B cell (primary cell): ENCODE measurements around the gene MBNL1. TPM values are rescaled to one million over a fixed set of nuclear protein-coding genes. Genes with fewer than 3 reads are reported as not detected.
"Not testable (repeated sequence)": the region's sequence is repeated elsewhere in the genome, so short reads cannot be mapped to it uniquely, and the experiment has no call there.

Experiments
- ATAC-seq: fragments of 200-7000 bp; cut with Tn5 transposase; one replicate; pipeline ENCODE4 v1.10.0; 2021; ENCODE audit warnings: low read depth, mild to moderate bottlenecking, moderate number of reproducible peaks, moderate library complexity
- CTCF ChIA-PET: fragments of 350-600 bp; sonication (Branson Sonifier 250); formaldehyde crosslinking; loops from one replicate; lab custom pipeline; 2021; ENCODE audit warnings: antibody characterized with exemption, inconsistent platforms; lab: Charles Lee
- POLR2A ChIA-PET: fragments of 350-600 bp; sonication (Branson Sonifier 250); formaldehyde crosslinking; loops from one replicate; lab custom pipeline; 2021; ENCODE audit warnings: antibody characterized with exemption; lab: Charles Lee
- DNase-seq: peaks from one replicate; pipeline ENCODE4 v3.0.0; 2013
- H2AFZ ChIP-seq: 2 replicates; pipeline ENCODE4 v1.6.1; 2012; ENCODE audit warnings: mild to moderate bottlenecking, low read depth, low read length; ENCODE audit not compliant: insufficient read depth, poor library complexity, severe bottlenecking
- H3K27ac ChIP-seq, 2 donors: 1 replicate in 1 of 2; 2 replicates in 1 of 2; pipeline ENCODE4 v1.5.1; 2012 to 2013; ENCODE audit warnings: low read length in 2 of 2, mild to moderate bottlenecking in 2 of 2, moderate library complexity in 1 of 2
- H3K27me3 ChIP-seq, 4 experiments: fragments of 200-600 bp in 1 of 4; sonication (generic) in 1 of 4; replicated peaks in 1 of 4; 1 replicate in 2 of 4; 2 replicates in 2 of 4; pipeline versions ENCODE4 v1.6.1 to v1.7.0; 2013 to 2016; ENCODE audit warnings: low read length in 3 of 4, mild to moderate bottlenecking in 2 of 4, mixed read lengths in 1 of 4, moderate library complexity in 1 of 4; ENCODE audit not compliant: insufficient read depth in 4 of 4, control insufficient read depth in 3 of 4; ENCODE audit errors: control extremely low read depth in 1 of 4
- H3K36me3 ChIP-seq, 2 experiments: replicated peaks in 1 of 2; 1 replicate in 1 of 2; 2 replicates in 1 of 2; pipeline versions ENCODE4 v1.6.1 to v1.7.1; 2013; ENCODE audit warnings: low read length in 1 of 2; ENCODE audit not compliant: insufficient read depth in 2 of 2, control insufficient read depth in 1 of 2; ENCODE audit errors: control extremely low read depth in 1 of 2, extremely low read depth in 1 of 2
- H3K4me1 ChIP-seq, 2 donors: fragments of 200-600 bp in 1 of 2; sonication (generic) in 1 of 2; 1 replicate in 1 of 2; 2 replicates in 1 of 2; pipeline versions ENCODE4 v1.5.1 to v1.6.1; 2013 to 2017; ENCODE audit warnings: low read length in 2 of 2; ENCODE audit not compliant: control insufficient read depth in 2 of 2, insufficient read depth in 2 of 2
- H3K4me2 ChIP-seq: replicated peaks from 2 replicates; pipeline ENCODE3; 2012; ENCODE audit warnings: mild to moderate bottlenecking, low read depth, low read length; ENCODE audit not compliant: poor library complexity, severe bottlenecking
- H3K4me3 ChIP-seq, 5 experiments: fragments of 200-600 bp in 1 of 5; sonication (generic) in 1 of 5; 1 replicate in 3 of 5; 2 replicates in 2 of 5; pipeline versions ENCODE4 v1.5.1 to v1.7.0; 2011 to 2016; ENCODE audit warnings: low read length in 4 of 5, mild to moderate bottlenecking in 4 of 5, low read depth in 2 of 5, control low read depth in 1 of 5, moderate library complexity in 1 of 5; ENCODE audit not compliant: insufficient read depth in 1 of 5; ENCODE audit errors: control extremely low read depth in 1 of 5, extremely low read depth in 1 of 5
- H3K79me2 ChIP-seq: fragments of 200-600 bp; sonication (generic); one replicate; pipeline ENCODE4 v1.6.0; 2016; ENCODE audit warnings: low read length; ENCODE audit not compliant: control insufficient read depth, insufficient read depth
- H3K9ac ChIP-seq: fragments of 200-600 bp; sonication (generic); 2 replicates; pipeline ENCODE4 v1.6.1; 2017; ENCODE audit warnings: mild to moderate bottlenecking, low read length, moderate library complexity
- H3K9me3 ChIP-seq, 3 donors: one replicate each; pipeline versions ENCODE4 v1.6.1 to v1.7.1; 2013; ENCODE audit warnings: low read length in 2 of 3; ENCODE audit not compliant: control insufficient read depth in 2 of 3, insufficient read depth in 1 of 3; ENCODE audit errors: control extremely low read depth in 1 of 3
- H4K20me1 ChIP-seq: 2 replicates; pipeline ENCODE4 v1.6.0; 2012; ENCODE audit warnings: mild to moderate bottlenecking, low read length; ENCODE audit not compliant: insufficient read depth, control insufficient read depth, poor library complexity, severe bottlenecking
- H3K27ac Mint-ChIP-seq: one replicate; pipeline ENCODE4 v1.8.0; 2021; ENCODE audit warnings: mixed read lengths
- H3K27me3 Mint-ChIP-seq: one replicate; pipeline ENCODE4 v1.8.0; 2021; ENCODE audit warnings: mixed read lengths
- H3K4me1 Mint-ChIP-seq: one replicate; pipeline ENCODE4 v1.8.0; 2021; ENCODE audit warnings: mixed read lengths
- H3K4me3 Mint-ChIP-seq: one replicate; pipeline ENCODE4 v1.8.0; 2021; ENCODE audit warnings: mixed read lengths
- H3K9me3 Mint-ChIP-seq: one replicate; pipeline ENCODE4 v1.8.0; 2022; ENCODE audit warnings: mixed read lengths; ENCODE audit not compliant: insufficient read depth
- CTCF ChIP-seq: fragments of 200-600 bp; IDR thresholded peaks from one replicate; pipeline ENCODE4 v1.8.0; 2022; ENCODE audit warnings: antibody characterized with exemption, mild to moderate bottlenecking
- EZH2 ChIP-seq: IDR thresholded peaks from 2 replicates; pipeline ENCODE4 v1.6.1; 2012; ENCODE audit warnings: borderline replicate concordance, low read depth, mild to moderate bottlenecking, moderate library complexity, low read length; ENCODE audit not compliant: insufficient read depth, poor library complexity, severe bottlenecking
- WGBS: methylation state at CpG from one replicate; pipeline ENCODE4 v1.1.5; 2013; ENCODE audit warnings: missing lambda C conversion rate; ENCODE audit not compliant: insufficient coverage; 5-methylcytosine and 5-hydroxymethylcytosine counted together
- intact Hi-C: fragments of 100-400 bp; cut with micrococcal nuclease; formaldehyde crosslinking; loops from one replicate; pipeline ENCODE4 v1.10.0; 2022
- polyA plus RNA-seq: library from polyadenylated mRNA; depleted of rRNA; stranded (reverse); fragments of >200 nt; gene quantifications from 2 replicates; pipeline ENCODE4 v1.2.3, GENCODE V29; 2012
- total RNA-seq, 2 donors: library from RNA; stranded (reverse); fragments of 120-200 nt in 1 of 2; gene quantifications; 1 replicate in 1 of 2; 2 replicates in 1 of 2; pipeline versions ENCODE4 v1.2.3 to v1.2.4, GENCODE V29; 2013 to 2022

MBNL1 gene
- total and polyA plus RNA-seq, 2 donors (not counting 1 experiment from before 2014, with no cell fraction given), result 195 to 505 TPM

GRCh38 chr3:152438181-152438580 lies 169.5 kb downstream of the MBNL1 start:
- Histone ChIP-seq H3K4me2 (no peak overlapping the region), H3K9me3 (peaks cover 0 to 5% (median 2%) of the 10 kb centered on the region in 3 donors), H3K4me3 (no peak overlapping the region), H3K36me3 (peaks cover 18 to 43% of the 10 kb centered on the region in 2 experiments), H4K20me1 (peaks cover 20% of the 10 kb centered on the region), H3K9ac (no peak overlapping the region), H2AFZ (no peak overlapping the region), H3K79me2 (peaks cover 93% of the 10 kb centered on the region), H3K4me1 (peaks cover 2 to 20% of the 10 kb centered on the region in 2 donors), H3K27me3 (no peaks in the 10 kb centered on the region), H3K27ac (peak overlapping the region in 1 of 2 donors; percentile 11)
- ATAC-seq, result no peak
- Mint-ChIP-seq H3K27me3 (no peaks in the 10 kb centered on the region), H3K4me3 (no peak overlapping the region), H3K4me1 (peaks cover 64% of the 10 kb centered on the region), H3K9me3 (peaks cover 8% of the 10 kb centered on the region), H3K27ac (no peak overlapping the region)
- POLR2A ChIA-PET, result interaction anchor here (0.7 kb wide), 1 partner anchor 55 kb away, joined by 4 read pairs; no protein-coding TSS in a partner anchor
- CTCF ChIA-PET, result interaction anchor here (1.5 to 1.9 kb wide), 2 partner anchors 20 to 255 kb away, joined by 3 to 5 read pairs; no protein-coding TSS in a partner anchor
- TF ChIP-seq CTCF (no peak), EZH2 (no peak)
- intact Hi-C loops, result loop anchor here (5.0 kb wide), 1 partner anchor 46 kb away; no protein-coding TSS in a partner anchor
- no peak for DNase-seq
- WGBS, result no CpG with 5 or more reads among the region's 1 CpG

DNA sequence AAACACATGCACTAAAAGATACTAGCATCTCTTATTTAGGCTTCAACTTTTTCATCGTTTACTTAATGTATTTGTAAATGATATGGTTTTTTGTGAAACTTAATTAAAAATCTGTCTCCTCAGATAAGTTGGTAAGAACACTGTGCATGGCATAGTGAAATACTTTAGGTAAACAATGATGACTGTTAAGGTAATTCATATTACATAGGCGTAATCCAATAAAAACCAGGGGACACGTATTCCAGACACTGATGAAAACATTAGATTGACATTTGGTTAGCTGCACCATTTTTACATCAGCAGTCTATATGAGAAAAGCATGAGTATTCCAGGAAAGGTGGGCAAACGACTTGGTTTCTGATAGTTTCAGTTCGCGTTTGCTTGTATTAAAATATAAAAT lies 170.0 kb downstream of the MBNL1 start:
- Histone ChIP-seq H3K27me3 (no peaks in the 10 kb centered on the region), H3K36me3 (peaks cover 18 to 40% of the 10 kb centered on the region in 2 experiments), H4K20me1 (peaks cover 20% of the 10 kb centered on the region), H3K4me3 (no peak overlapping the region), H2AFZ (no peak overlapping the region), H3K9me3 (peaks cover 0 to 1% (median under 1%) of the 10 kb centered on the region in 3 donors), H3K4me1 (peaks cover 5 to 24% of the 10 kb centered on the region in 2 donors), H3K79me2 (peaks cover 92% of the 10 kb centered on the region), H3K9ac (no peak overlapping the region), H3K4me2 (no peak overlapping the region), H3K27ac (peak overlapping the region in 1 of 2 donors; percentile 54)
- no peak overlapping the region for H3K4me3 Mint-ChIP-seq
- ChIA-PET POLR2A (no interaction called here), CTCF (interaction anchor here (1.9 kb wide), 1 partner anchor 255 kb away, joined by 5 read pairs; no protein-coding TSS in a partner anchor)
- peaks cover 8% of the 10 kb centered on the region for H3K9me3 Mint-ChIP-seq
- no peak overlapping the region for H3K27ac Mint-ChIP-seq
- TF ChIP-seq CTCF, result no peak
- TF ChIP-seq EZH2, result no peak
- no peaks in the 10 kb centered on the region for H3K27me3 Mint-ChIP-seq
- WGBS, result no CpG with 5 or more reads among the region's 6 CpGs
- intact Hi-C loops, result loop anchor here (5.0 kb wide), 1 partner anchor 46 kb away; no protein-coding TSS in a partner anchor
- peaks cover 68% of the 10 kb centered on the region for H3K4me1 Mint-ChIP-seq
- no peak for DNase-seq
- ATAC-seq, result no peak

DNA sequence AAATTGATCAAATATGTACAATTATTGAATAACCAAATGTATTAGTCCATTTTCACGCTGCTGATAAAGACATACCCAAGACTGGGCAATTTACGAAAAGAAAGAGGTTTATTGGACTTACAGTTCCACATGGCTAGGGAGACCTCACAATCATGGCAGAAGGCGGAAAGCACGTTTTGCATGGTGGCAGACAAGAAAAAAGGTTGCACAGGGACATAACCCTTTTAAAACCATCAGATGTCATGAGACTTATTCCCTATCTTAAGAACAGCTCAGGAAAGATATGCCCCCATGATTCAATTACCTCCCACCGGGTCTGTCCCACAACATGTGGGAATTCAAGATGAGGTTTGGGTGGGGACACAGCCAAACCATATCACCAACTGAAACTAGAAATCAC lies 171.5 kb downstream of the MBNL1 start:
- peak overlapping the region in 1 of 2 donors; percentile 23 for H3K27ac ChIP-seq
- intact Hi-C loops, result loop anchor here (5.0 kb wide), 1 partner anchor 413 kb away; no protein-coding TSS in a partner anchor
- H3K27me3 ChIP-seq, H3K9me3 Mint-ChIP-seq, H3K4me3 ChIP-seq, H2AFZ ChIP-seq, H3K9me3 ChIP-seq, POLR2A ChIA-PET, DNase-seq, ATAC-seq, H3K9ac ChIP-seq, H3K27me3 Mint-ChIP-seq, H3K4me3 Mint-ChIP-seq, H3K4me2 ChIP-seq: not testable (repeated sequence)
- CTCF ChIA-PET, result interaction anchor here (1.9 to 9.5 kb wide), 2 partner anchors 254 to 257 kb away, joined by 5 to 222 read pairs; no protein-coding TSS in a partner anchor
- Mint-ChIP-seq H3K4me1 (peaks cover 69% of the 10 kb centered on the region), H3K27ac (peak overlapping the region; percentile 43)
- H3K36me3 ChIP-seq, result peaks cover 15 to 33% of the 10 kb centered on the region in 2 experiments
- H3K79me2 ChIP-seq, result peaks cover 89% of the 10 kb centered on the region
- peaks cover 22% of the 10 kb centered on the region for H4K20me1 ChIP-seq
- WGBS, result 90% methylated on average over 2 of the region's 5 CpGs
- H3K4me1 ChIP-seq, result peaks cover 5 to 24% of the 10 kb centered on the region in 2 donors
